ENCODE data around the gene MAPK12.
A peak's percentile ranks its signal among the peaks of the same experiment; 100 is the strongest.
"Not testable (repeated sequence)": the region's sequence is repeated elsewhere in the genome, so short reads cannot be mapped to it uniquely, and the experiment has no call there.

Gene MAPK12

DNA sequence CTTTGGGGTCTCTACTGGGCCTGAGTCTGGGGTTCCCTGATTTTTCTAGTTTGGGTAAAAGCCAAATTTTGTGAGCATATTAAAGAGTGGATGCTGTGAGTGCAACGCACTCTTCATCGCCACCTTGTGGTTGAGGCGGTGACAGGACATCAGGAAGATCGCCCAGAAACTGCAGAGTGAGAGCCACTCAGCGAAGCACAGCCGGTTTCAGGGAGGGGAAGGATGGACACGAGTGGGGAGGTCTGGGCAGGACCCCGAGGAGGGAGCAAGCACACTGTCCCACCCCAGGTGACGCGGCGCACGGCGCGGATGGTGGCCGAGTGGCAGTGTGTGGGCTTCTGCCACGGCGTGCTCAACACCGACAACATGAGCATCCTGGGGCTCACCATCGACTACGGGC lies 51.6 kb downstream of the MAPK12 start:
- peak; percentile 72 for DNase-seq

DNA sequence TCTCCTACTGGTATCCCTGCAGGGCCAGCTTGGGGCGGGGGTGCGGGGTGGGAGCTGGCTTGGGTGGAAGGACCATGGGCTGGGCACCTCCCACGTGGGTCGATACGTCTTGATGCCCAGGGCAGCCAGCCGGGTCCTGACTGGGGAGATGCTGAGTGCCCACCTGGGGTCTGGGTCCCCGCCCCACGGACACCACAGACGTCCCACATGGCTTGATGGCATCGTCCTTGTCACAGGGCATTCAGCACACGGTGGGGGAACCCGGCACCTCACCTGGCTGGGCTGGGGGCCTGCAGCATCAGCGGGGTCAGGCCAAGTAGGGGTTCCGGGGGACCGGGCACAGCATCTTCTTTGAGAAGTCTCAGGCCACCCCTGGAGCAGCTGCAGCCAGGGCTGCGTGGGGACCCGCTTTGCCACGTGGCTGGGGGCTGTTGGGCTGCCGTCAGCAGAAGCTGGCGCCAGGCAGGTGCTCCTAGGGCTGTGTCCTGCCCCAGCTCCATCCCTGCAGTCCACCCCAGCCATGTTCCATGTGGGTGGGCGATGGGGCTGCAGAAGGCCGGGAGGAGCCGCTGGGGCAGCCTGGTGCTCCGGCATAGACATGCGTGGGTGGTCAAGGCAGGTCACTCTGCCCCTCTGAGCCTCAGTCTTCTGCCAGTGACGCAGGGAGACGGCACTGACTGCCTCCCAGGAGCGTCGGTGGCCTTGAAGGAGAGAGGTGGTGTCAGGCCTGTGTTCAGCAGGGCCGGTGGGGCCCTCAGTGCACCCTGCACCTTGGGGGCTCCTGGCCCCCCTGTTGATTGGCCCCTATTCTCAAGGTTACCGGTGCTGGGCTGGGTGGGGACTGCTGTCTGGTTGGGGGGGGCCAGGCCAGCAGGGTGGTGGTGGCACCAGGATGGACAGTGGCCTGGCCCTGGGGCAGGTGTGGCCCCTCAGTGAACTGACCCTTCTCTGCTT lies 52.3 kb downstream of the MAPK12 start:
- no peak for DNase-seq

DNA sequence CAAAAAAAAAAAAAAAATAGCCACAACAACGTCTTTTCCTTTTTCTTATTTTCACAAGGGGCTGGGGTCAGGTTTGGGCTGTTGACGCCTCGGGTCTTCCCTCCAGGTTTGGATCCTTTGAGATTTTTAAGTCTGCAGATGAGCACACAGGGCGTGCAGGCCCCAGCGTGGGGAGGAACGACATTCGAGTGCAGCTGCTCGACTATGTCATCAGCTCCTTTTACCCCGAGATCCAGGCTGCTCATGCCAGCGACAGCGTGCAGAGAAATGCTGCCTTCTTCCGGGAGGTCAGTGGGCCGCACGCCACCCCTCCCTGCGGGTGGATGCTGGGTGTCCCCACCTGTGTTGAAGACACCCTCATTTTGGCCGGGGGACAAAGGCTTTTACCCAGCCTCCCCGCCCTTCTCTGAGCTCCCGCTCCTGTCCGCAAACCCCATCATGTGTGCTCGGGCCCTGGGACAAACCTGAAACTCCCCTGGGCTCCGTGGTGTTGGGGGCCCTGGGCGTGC lies 53.0 kb downstream of the MAPK12 start:
- DNase-seq, result no peak

DNA sequence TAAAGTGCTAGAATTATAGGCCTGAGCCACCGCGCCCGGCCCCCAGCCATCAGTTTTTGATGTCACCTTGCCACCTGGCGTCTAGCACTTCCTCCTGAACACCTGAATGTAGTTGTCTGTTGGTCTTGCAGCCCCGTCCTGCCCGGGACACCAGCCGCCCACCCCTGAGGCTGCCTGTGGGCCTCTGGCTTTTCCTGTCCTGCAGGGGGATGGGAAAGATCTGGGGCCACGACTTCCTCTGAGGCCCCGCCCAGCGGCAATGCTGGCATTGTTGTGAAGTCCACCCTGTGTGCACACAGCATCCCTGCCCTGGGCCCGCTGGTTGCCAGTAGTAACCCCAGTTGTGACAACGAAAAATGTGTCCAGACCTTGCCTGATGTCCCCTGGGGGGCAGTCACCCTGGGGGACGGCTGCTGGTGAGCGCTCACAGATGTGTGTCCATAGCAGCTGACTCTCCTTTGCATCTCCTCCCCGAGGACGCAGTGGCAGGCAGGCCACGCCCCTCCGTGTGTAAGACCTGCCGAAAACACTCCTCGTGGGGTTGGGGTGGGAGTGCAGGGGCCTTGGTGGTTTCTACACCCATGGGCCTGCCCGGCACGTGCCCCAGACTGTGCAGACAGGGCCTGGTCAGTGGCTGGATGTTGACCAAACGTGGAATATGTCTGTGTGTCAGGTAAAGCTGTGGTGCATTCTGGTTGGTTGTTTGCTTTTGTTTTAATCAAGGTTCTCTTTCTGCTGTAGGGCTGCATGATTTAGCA lies 53.9 kb downstream of the MAPK12 start:
- DNase-seq, result no peak

DNA sequence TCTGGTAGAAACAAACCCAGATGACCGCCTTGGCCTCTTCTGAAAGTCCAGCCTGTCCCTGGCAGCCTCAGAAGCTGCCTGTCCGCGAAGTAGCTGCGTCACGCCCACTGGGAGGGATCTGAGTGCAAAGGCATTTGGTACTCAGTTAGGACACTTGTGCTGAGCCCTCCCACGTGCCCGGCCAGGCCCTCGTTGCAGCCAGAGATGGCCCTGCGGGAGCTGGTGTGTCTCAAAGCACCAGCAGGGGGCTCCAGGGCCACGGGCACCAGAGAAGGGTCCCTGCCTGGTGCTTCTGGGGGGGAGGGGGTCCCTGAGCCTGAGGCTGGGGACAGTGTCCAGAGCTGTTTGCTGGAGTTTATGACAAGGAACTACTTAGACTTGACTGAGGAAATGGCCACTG lies 54.9 kb downstream of the MAPK12 start:
- peak; percentile 30 for DNase-seq

DNA sequence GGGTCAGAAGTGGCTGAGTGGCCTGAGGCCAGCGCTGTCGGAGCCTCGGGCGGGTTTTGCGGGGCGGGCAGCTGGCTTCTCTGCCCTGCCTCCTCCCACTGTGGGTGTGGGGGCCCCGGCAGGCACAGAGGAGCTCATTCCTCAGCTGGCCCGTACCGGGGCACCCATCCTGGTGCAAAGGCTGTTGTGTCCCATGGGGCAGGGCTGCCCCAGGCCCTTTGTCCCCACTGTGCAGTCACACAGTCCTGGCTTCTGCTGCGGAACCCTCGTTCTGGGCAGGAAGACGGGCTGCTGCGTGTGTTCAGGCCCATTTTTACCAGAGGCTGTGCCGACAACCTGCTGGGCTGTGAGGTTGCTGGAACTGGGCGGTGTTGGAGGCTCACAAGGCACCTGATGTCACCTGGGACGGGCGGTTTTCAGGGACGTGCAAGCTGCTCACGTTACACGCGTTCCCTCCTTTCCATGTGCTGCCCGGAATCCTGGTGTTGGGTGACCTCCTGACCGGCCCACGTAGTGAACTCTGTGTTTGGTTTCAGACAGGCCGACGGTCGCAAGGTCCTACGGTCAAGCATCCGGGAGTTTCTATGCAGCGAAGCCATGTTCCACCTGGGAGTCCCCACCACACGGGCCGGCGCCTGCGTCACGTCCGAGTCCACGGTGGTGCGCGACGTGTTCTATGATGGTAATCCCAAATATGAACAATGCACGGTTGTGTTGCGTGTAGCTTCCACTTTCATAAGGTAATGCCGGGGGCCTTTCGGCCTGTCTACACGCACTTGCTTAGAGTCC lies 55.5 kb downstream of the MAPK12 start:
- no peak for DNase-seq

DNA sequence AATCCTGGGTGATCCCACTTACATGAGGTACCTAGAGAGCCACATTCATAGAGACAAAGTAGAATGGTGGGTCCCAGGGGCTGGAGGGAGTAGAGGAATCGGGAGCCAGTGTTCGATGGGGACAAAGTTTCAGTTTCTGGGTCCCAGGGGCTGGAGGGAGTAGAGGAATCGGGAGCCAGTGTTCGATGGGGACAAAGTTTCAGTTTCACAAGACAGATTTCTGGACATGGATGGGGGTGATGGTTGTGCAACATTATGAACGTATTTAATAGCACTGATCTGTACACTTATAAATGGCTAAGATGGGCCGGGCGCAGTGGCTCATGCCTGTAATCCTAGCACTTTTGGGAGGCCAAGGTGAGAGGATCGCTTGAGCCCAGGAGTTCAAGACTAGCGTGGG lies 56.5 kb downstream of the MAPK12 start:
- not testable (repeated sequence) for DNase-seq

DNA sequence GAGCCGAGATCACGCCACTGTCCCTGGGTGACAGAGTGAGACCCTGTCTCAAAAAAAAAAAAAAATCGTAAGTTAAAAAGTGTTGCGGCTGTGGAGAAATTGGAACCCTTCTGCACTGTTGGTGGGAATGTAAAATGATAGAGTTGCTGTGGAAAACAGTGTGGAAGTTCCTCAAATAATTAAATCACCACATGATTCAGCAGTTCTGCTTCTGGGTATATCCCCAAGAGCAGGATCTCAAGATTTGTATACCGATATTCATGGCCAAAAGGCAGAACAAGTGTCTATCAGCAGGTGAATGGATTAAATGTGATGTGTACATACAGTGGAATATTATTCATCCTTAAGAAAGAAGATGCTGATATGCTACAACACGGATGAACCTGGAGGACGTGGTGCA lies 56.9 kb downstream of the MAPK12 start:
- DNase-seq, result no peak

DNA sequence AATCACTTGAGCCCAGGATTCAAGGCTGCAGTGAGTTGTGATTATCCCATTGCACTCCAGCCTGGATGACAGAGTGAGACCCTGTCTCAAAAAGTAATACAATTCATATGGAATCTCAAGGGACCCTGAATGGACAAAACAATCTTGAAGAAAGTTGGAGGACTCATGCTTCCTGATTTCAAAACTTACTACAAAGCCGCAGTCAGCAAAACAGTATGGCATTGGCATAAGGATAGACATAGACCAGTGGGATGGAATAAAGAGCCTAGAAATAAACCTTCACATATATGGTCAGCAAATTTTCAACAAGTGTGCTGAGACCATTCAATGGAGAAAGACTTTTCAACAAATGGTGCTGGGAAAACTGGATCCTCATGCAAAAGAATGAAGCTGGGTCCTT lies 58.2 kb downstream of the MAPK12 start:
- DNase-seq, result no peak

All from OCI-M1 (cell line).